Keratinocyte (primary cell): Measurements from ENCODE around the gene RRP1B.

Source experiments
- CTCF ChIP-seq, 3 experiments: IDR thresholded peaks in 1 of 3; conservative IDR thresholded peaks in 1 of 3; optimal IDR thresholded peaks in 1 of 3; 2 replicates in 2 of 3; 3 replicates in 1 of 3; pipeline versions ENCODE3 to v1.5.1; 2011; ENCODE audit warnings: low read length in 3 of 3, mild to moderate bottlenecking in 3 of 3, moderate library complexity in 2 of 3, control low read depth in 1 of 3, inconsistent platforms in 1 of 3; ENCODE audit not compliant: insufficient read depth in 2 of 3; ENCODE audit errors: extremely low read depth in 1 of 3
- EZH2 ChIP-seq: IDR thresholded peaks from one replicate; pipeline ENCODE4 v1.6.1; 2012; ENCODE audit warnings: inconsistent platforms, mild to moderate bottlenecking, low read length, moderate library complexity

- TF ChIP-seq CTCF (optimal IDR thresholded peaks at IDR 0.05 in 1 of 3, IDR thresholded peaks at IDR 0.05 in 1 of 3, conservative IDR thresholded peaks at IDR 0.05 in 1 of 3; ENCODE audit: extremely low read depth in 1 of 3, insufficient read depth in 2 of 3, low read length in 3 of 3) (no peak), EZH2 (no peak)
These were observed 81.3 kb downstream of the RRP1B start for GRCh38 chr21:43740497-43741156.
